CD4-positive, alpha-beta T cell (primary cell): ENCODE measurements around the gene ZBTB17. TPM values are rescaled to one million over a fixed set of nuclear protein-coding genes. Genes with fewer than 3 reads are reported as not detected.
A peak's percentile ranks its signal among the peaks of the same experiment; 100 is the strongest.

Source experiments
- ATAC-seq: fragments of 200-7000 bp; cut with Tn5 transposase; one replicate; pipeline ENCODE4 v1.10.0; 2022; ENCODE audit warnings: mild to moderate bottlenecking; ENCODE audit not compliant: poor library complexity
- CTCF ChIA-PET: fragments of 350-600 bp; sonication (Branson Sonifier 250); formaldehyde crosslinking; loops from one replicate; lab custom pipeline; 2021; ENCODE audit warnings: antibody characterized with exemption, inconsistent platforms; lab: Charles Lee
- POLR2A ChIA-PET: fragments of 350-600 bp; sonication (Branson Sonifier 250); formaldehyde crosslinking; loops from one replicate; lab custom pipeline; 2021; ENCODE audit warnings: antibody characterized with exemption, inconsistent platforms; lab: Charles Lee
- DNase-seq, 14 experiments: peaks; one replicate each; pipeline ENCODE4 v3.0.0-alpha.2; 2013 to 2020; ENCODE audit warnings: mixed read lengths in 2 of 14
- H3K27ac ChIP-seq, 2 donors: one replicate each; pipeline versions ENCODE4 v1.5.1 to v1.7.0; 2013; ENCODE audit warnings: low read length in 2 of 2, low read depth in 1 of 2, mild to moderate bottlenecking in 1 of 2
- H3K27me3 ChIP-seq, 2 experiments: 1 replicate in 1 of 2; 2 replicates in 1 of 2; pipeline versions ENCODE4 v1.6.1 to v1.7.0; 2013; ENCODE audit warnings: low read length in 2 of 2, control low read depth in 1 of 2, mild to moderate bottlenecking in 1 of 2, moderate library complexity in 1 of 2; ENCODE audit not compliant: insufficient read depth in 2 of 2, control insufficient read depth in 1 of 2
- H3K36me3 ChIP-seq: one replicate; pipeline ENCODE4 v1.6.1; 2013; ENCODE audit warnings: low read length, control low read depth; ENCODE audit not compliant: insufficient read depth
- H3K4me1 ChIP-seq: one replicate; pipeline ENCODE4 v1.6.1; 2013; ENCODE audit warnings: low read length, control low read depth; ENCODE audit not compliant: insufficient read depth
- H3K4me3 ChIP-seq: one replicate; pipeline ENCODE4 v1.5.1; 2013; ENCODE audit warnings: mild to moderate bottlenecking, low read length, moderate library complexity
- H3K9me3 ChIP-seq, 2 experiments: 1 replicate in 1 of 2; 2 replicates in 1 of 2; pipeline versions ENCODE4 v1.6.1 to v1.7.0; 2013; ENCODE audit warnings: low read length in 2 of 2, mild to moderate bottlenecking in 2 of 2, control low read depth in 1 of 2, moderate library complexity in 1 of 2; ENCODE audit not compliant: control insufficient read depth in 1 of 2, insufficient read depth in 1 of 2
- H3K27ac Mint-ChIP-seq: one replicate; pipeline ENCODE4 v1.8.0; 2020; ENCODE audit warnings: mixed read lengths
- H3K27me3 Mint-ChIP-seq: one replicate; pipeline ENCODE4 v1.8.0; 2021; ENCODE audit warnings: mixed read lengths
- H3K36me3 Mint-ChIP-seq: one replicate; pipeline ENCODE4 v1.8.0; 2021; ENCODE audit warnings: low read depth, mixed read lengths
- H3K4me1 Mint-ChIP-seq: one replicate; pipeline ENCODE4 v1.8.0; 2021; ENCODE audit warnings: low read depth, mixed read lengths
- H3K4me3 Mint-ChIP-seq: one replicate; pipeline ENCODE4 v1.8.0; 2020; ENCODE audit warnings: mild to moderate bottlenecking, mixed read lengths
- H3K9me3 Mint-ChIP-seq: one replicate; pipeline ENCODE4 v1.8.0; 2020; ENCODE audit warnings: mixed read lengths
- CTCF ChIP-seq: fragments of 200-600 bp; IDR thresholded peaks from one replicate; pipeline ENCODE4 v1.8.0; 2022; ENCODE audit warnings: antibody characterized with exemption, mild to moderate bottlenecking
- intact Hi-C, 2 experiments: fragments of 100-400 bp; cut with DNase I in 1 of 2; cut with micrococcal nuclease in 1 of 2; formaldehyde crosslinking; loops; one replicate each; pipeline versions ENCODE4 v1.15.1 to v1.9.0; 2023 to 2025; cut with DNase I, micrococcal nuclease
- total RNA-seq, 174 experiments: library from RNA in 2 of 174; stranded (reverse) in 2 of 174; gene quantifications; one replicate each; pipeline ENCODE4 v1.2.3 and lab custom pipeline; 2021 to 2026

Gene ZBTB17
- total RNA-seq, 2 experiments from 2014 or later, result 70.2 to 78.1 TPM

GRCh38 chr1:15963968-15964648, 11.8 kb downstream of the ZBTB17 start:
- no peak overlapping the region for H3K4me3 ChIP-seq
- peak in 1 of 14 experiments; percentile 39 for DNase-seq
- peak overlapping the region in 1 of 2 donors; percentile 26 for H3K27ac ChIP-seq
- Mint-ChIP-seq H3K27me3 (no peaks in the 10 kb centered on the region), H3K27ac (peak overlapping the region; percentile 76), H3K4me3 (peak overlapping the region; percentile 32), H3K36me3 (peaks cover 24% of the 10 kb centered on the region), H3K4me1 (peaks cover 82% of the 10 kb centered on the region), H3K9me3 (no peaks in the 10 kb centered on the region)
- ATAC-seq, result peak; percentile 26
- ChIA-PET POLR2A (interaction anchor here (0.6 kb wide), 1 partner anchor 388 kb away, joined by 4 read pairs; no protein-coding TSS in a partner anchor), CTCF (interaction anchor here (0.6 to 1.6 kb wide), 4 partner anchors 12 to 173 kb away, joined by 3 to 4 read pairs (median 3); partner anchors contain the start of gene SRARP)
- H3K4me1 ChIP-seq, result peaks cover 40% of the 10 kb centered on the region
- H3K27me3 ChIP-seq, result no peaks in the 10 kb centered on the region
- no peaks in the 10 kb centered on the region for H3K9me3 ChIP-seq
- no peak for TF ChIP-seq CTCF
- intact Hi-C loops, result no loop called here
- H3K36me3 ChIP-seq, result peaks cover 13% of the 10 kb centered on the region

GRCh38 chr1:15963363-15963967, 12.4 kb downstream of the ZBTB17 start:
- H3K27me3 ChIP-seq, result no peaks in the 10 kb centered on the region
- POLR2A ChIA-PET, result interaction anchor here (0.6 kb wide), 1 partner anchor 387 kb away, joined by 4 read pairs; no protein-coding TSS in a partner anchor
- Mint-ChIP-seq H3K4me1 (peaks cover 88% of the 10 kb centered on the region), H3K27ac (peak overlapping the region; percentile 76), H3K4me3 (no peak overlapping the region), H3K9me3 (no peaks in the 10 kb centered on the region), H3K27me3 (no peaks in the 10 kb centered on the region), H3K36me3 (peaks cover 26% of the 10 kb centered on the region)
- peaks cover 13% of the 10 kb centered on the region for H3K36me3 ChIP-seq
- peaks cover 40% of the 10 kb centered on the region for H3K4me1 ChIP-seq
- intact Hi-C loops, result no loop called here
- ATAC-seq (no peak), DNase-seq (no peak)
- H3K27ac ChIP-seq, result no peak overlapping the region
- no peak overlapping the region for H3K4me3 ChIP-seq
- CTCF ChIA-PET, result interaction anchor here (1.3 kb wide), 1 partner anchor 14 kb away, joined by 4 read pairs; no protein-coding TSS in a partner anchor
- H3K9me3 ChIP-seq, result no peaks in the 10 kb centered on the region
- TF ChIP-seq CTCF, result no peak

- H3K4me3 ChIP-seq, result no peak overlapping the region
These were observed 13.1 kb downstream of the ZBTB17 start for GRCh38 chr1:15962671-15963362.

More at GRCh38 chr1:15962671-15963362, 13.1 kb downstream of the ZBTB17 start:
- H3K36me3 Mint-ChIP-seq, result peaks cover 25% of the 10 kb centered on the region
- no peak for ATAC-seq
- H3K36me3 ChIP-seq, result peaks cover 14% of the 10 kb centered on the region
- peaks cover 42% of the 10 kb centered on the region for H3K4me1 ChIP-seq
- ChIA-PET CTCF (no interaction called here), POLR2A (no interaction called here)
- peak overlapping the region; percentile 76 for H3K27ac Mint-ChIP-seq
- intact Hi-C loops, result no loop called here
- no peak for TF ChIP-seq CTCF
- no peaks in the 10 kb centered on the region for H3K9me3 Mint-ChIP-seq
- H3K27me3 Mint-ChIP-seq, result no peaks in the 10 kb centered on the region
- H3K4me1 Mint-ChIP-seq, result peaks cover 88% of the 10 kb centered on the region
- H3K27me3 ChIP-seq, result no peaks in the 10 kb centered on the region
- no peak for DNase-seq
- no peak overlapping the region for H3K27ac ChIP-seq
- no peak overlapping the region for H3K4me3 Mint-ChIP-seq
- no peaks in the 10 kb centered on the region for H3K9me3 ChIP-seq
